Measurements from ENCODE around the gene MAPRE2. TPM values are rescaled to one million over a fixed set of nuclear protein-coding genes. Genes with fewer than 3 reads are reported as not detected.

MAPRE2 gene
- total RNA-seq, 4 donors from 2014 or later: 16.5 to 50.3 (median 21.2) TPM

DNA sequence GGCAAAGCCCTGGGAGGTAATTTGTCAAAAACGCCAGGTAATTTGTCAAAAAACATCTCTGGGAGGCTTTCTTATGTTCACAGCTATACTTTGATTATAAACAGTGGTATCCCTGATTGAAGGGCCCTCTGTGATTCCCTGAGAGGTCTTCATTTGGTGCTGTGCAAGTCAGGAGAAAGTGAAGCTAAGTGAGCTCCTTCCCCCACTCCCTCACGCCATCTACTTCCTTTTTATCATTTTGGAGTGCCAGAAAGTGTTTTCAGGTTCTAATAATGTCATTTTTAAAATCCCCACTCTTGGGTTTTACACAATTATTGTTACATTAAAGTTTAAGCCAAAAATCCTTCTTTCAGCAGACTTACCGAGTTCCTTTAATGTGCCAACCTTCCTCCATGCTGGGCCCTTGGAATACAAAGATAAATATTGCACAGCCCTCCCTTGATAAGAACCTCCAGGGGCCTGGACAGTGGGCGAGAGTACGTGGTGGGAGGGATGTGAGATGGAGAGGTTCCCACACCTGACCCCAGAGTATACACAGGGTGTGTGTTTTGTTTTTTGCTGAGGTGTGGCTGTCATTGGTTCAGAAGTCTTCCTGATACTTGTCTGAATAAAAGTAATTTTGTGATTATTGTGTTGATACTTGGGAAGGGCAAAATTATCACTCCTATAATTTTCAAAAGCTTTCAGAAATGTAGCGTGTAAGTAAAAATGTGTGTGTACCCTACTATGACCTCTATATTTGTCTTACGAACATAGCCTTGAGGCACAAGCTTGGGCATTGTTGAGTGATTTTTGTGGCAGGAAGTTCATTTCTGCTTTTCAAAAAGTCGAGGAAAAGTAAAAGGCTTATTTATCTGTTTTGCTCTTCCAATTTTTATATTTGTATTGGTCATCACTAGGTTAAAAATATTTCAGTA lies 8.2 kb downstream of the MAPRE2 start:
- Histone ChIP-seq H3K4me1 (peaks cover 0 to 25% (median 12%) of the 10 kb centered on the region in 4 donors), H3K27me3 (no peaks in the 10 kb centered on the region), H3K9me3 (no peaks in the 10 kb centered on the region), H3K4me3 (no peak overlapping the region), H3K27ac (peak overlapping the region in 2 of 4 donors; percentile 16 to 69), H3K36me3 (no peaks in the 10 kb centered on the region)
- peak in 1 of 3 donors; percentile 26 for DNase-seq
- no peak for TF ChIP-seq POLR2A (IDR thresholded peaks at IDR 0.05)
- TF ChIP-seq CTCF (IDR thresholded peaks at IDR 0.05): no peak

- Histone ChIP-seq H3K36me3 (no peaks in the 10 kb centered on the region), H3K4me3 (no peak overlapping the region), H3K4me1 (peaks cover 0 to 22% (median 9%) of the 10 kb centered on the region in 4 donors), H3K9me3 (no peaks in the 10 kb centered on the region), H3K27me3 (no peaks in the 10 kb centered on the region), H3K27ac (peak overlapping the region in 2 of 4 donors; percentile 16 to 69)
- no peak for DNase-seq
- no peak for TF ChIP-seq POLR2A (IDR thresholded peaks at IDR 0.05)
- no peak for TF ChIP-seq CTCF (IDR thresholded peaks at IDR 0.05)
These were observed 8.9 kb downstream of the MAPRE2 start for GRCh38 chr18:35050028-35050546.

- Histone ChIP-seq H3K27ac (peak overlapping the region in 3 of 4 donors; percentile 2 to 69 (median 16)), H3K4me1 (peaks cover 0 to 15% (median 7%) of the 10 kb centered on the region in 4 donors), H3K36me3 (no peaks in the 10 kb centered on the region), H3K9me3 (no peaks in the 10 kb centered on the region), H3K27me3 (no peaks in the 10 kb centered on the region), H3K4me3 (no peak overlapping the region)
- TF ChIP-seq CTCF (IDR thresholded peaks at IDR 0.05): no peak
- no peak for TF ChIP-seq POLR2A (IDR thresholded peaks at IDR 0.05)
- no peak for DNase-seq
These were observed 9.5 kb downstream of the MAPRE2 start for GRCh38 chr18:35050705-35051195.

DNA sequence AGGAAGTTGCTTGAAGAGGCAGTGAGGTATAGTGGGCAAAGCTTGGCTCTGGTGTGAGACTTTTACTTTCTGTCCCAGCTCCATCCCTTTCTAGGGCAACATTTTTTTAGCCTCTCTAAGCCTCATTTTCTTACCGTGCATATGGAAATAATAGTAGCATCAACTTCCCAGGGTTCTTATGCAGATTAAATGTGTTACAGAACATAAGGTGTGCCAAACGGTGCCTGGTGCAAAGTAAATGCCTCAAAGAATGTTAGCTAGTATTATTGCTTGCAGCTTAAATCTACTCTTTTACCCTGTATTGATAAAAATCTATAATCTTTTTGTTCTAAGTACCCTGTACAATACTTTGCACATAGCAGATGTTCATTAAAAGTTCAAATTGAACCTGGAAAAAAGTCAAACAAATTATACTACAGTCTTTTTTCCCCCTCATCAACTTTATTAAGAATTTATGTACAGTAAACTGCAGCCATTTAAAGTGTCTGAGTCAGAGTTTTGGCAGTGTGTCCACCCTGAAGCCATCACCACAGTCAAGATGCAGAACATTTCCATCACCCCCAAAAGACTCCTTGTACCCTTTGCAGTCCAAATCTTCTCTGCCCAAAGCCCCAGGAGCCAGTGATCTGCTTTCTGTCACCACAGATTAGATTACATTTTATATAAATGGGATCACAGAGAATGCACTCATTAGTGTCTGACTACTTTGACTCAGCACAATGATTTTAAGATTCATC lies 10.6 kb downstream of the MAPRE2 start:
- no peak for DNase-seq
- no peak overlapping the region for H3K4me3 ChIP-seq
- peak overlapping the region in 2 of 4 donors; percentile 2 to 69 for H3K27ac ChIP-seq
- no peaks in the 10 kb centered on the region for H3K36me3 ChIP-seq
- H3K4me1 ChIP-seq: peaks cover 0 to 15% (median 3%) of the 10 kb centered on the region in 4 donors
- TF ChIP-seq POLR2A (IDR thresholded peaks at IDR 0.05) (no peak), CTCF (IDR thresholded peaks at IDR 0.05) (no peak)
- no peaks in the 10 kb centered on the region for H3K9me3 ChIP-seq
- no peaks in the 10 kb centered on the region for H3K27me3 ChIP-seq

DNA sequence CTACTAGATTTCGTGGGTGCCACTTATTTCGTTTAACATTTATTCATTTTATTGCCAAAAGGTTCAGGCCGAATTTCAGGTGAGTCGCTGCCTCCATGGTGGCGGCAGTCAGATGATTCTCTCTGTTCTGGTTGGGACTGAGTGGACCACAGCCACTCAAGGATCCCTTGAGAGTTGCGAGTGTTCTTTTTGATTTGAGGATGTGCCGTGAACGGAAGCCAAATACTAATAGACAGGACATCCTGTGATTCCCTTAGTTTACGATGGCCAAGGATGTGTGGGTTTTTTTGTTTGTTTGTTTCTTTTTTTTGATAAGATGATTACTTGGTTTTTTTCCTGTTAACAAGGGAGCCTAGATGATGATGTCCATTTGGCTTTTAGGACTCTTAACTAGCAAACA lies 13.2 kb downstream of the MAPRE2 start:
- no peak for DNase-seq
- H3K9me3 ChIP-seq: no peaks in the 10 kb centered on the region
- H3K4me1 ChIP-seq: peaks cover 0 to 12% (median 0%) of the 10 kb centered on the region in 4 donors
- H3K36me3 ChIP-seq: no peaks in the 10 kb centered on the region
- no peak overlapping the region for H3K4me3 ChIP-seq
- H3K27ac ChIP-seq: no peak overlapping the region
- H3K27me3 ChIP-seq: no peaks in the 10 kb centered on the region
- no peak for TF ChIP-seq POLR2A (IDR thresholded peaks at IDR 0.05)
- no peak for TF ChIP-seq CTCF (IDR thresholded peaks at IDR 0.05)
